Adrenal gland (tissue), 5 donors: ENCODE measurements around the gene SIL1.

Source experiments
- POLR2A ChIP-seq, 2 donors: fragments of 450-650 bp; IDR thresholded peaks; one replicate each; pipeline ENCODE4 v1.6.1; 2017; ENCODE audit warnings: antibody characterized with exemption in 2 of 2, mild to moderate bottlenecking in 2 of 2, moderate library complexity in 1 of 2
- TF ChIP-seq, protein P1 (sequence below), 6 experiments: fragments of 450-650 bp in 4 of 6; fragments of 200-600 bp in 2 of 6; sonication (generic) in 1 of 6; IDR thresholded peaks; 1 replicate in 5 of 6; 2 replicates in 1 of 6; pipeline versions ENCODE4 v1.5.1 to v1.8.0; 2016 to 2021; ENCODE audit warnings: antibody characterized with exemption in 6 of 6, mild to moderate bottlenecking in 2 of 6, moderate library complexity in 1 of 6
- donor health status: DM: no; HTN: no; CAD: no.

DNA sequence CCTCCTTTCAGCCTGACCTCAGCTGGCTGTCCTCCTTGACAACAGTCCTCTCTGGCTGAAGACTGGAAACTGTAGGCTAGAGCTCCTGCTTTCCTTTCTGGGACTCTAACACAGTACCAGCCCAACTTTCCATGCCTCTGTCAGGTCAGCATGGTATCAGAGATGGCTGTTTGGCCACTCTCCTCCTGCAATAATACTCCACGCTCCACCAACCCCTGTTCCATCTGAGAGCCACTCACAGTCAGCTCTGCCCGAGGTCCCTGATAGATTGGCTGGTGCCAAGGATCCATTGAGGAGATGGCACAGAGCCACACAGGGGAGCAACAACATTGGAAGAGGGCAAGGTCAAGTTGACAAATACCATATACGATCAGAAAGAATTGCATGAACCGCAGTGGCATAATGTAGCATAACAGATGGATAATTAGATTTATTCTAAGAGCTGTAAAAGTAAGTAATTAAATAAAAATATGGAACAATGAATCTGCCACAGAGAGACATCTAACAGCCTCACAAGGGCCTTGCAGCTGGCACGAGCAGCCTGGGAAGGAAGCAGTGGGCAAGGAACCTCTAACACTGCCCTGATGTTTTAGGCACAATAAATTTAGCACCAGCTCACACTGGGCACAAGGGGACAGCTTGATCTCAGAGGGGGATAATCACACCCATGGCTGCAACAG, 228.7 kb downstream of the SIL1 start:
- TF ChIP-seq, protein P1, sequence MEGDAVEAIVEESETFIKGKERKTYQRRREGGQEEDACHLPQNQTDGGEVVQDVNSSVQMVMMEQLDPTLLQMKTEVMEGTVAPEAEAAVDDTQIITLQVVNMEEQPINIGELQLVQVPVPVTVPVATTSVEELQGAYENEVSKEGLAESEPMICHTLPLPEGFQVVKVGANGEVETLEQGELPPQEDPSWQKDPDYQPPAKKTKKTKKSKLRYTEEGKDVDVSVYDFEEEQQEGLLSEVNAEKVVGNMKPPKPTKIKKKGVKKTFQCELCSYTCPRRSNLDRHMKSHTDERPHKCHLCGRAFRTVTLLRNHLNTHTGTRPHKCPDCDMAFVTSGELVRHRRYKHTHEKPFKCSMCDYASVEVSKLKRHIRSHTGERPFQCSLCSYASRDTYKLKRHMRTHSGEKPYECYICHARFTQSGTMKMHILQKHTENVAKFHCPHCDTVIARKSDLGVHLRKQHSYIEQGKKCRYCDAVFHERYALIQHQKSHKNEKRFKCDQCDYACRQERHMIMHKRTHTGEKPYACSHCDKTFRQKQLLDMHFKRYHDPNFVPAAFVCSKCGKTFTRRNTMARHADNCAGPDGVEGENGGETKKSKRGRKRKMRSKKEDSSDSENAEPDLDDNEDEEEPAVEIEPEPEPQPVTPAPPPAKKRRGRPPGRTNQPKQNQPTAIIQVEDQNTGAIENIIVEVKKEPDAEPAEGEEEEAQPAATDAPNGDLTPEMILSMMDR (IDR thresholded peaks at IDR 0.05), result no peak
- no peak for TF ChIP-seq POLR2A (IDR thresholded peaks at IDR 0.05)
